GM19238 (cell line): ENCODE measurements around the gene HMCN2.

Experiments used
- DNase-seq: peaks from one replicate; pipeline ENCODE4 v3.0.0; 2011; ENCODE audit warnings: low spot score; ENCODE audit not compliant: insufficient read length

Gene HMCN2

DNA sequence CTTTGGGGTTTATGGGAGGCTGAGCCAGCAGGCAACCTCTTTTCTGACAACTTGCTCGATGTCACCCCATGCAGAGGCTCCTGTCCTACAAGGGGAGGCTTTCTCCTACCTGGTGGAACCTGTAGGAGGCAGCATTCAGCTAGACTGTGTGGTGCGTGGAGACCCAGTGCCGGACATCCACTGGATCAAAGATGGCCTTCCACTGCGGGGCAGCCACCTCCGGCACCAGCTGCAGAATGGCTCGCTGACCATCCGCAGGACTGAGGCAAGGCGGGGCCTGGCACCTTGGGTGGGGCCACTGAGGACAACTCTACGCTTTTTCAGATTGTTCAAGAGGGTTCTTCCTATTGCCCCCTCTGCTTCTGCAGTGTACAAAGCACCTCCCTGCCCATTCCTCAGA, 143.1 kb downstream of the HMCN2 start:
- DNase-seq: no peak

DNA sequence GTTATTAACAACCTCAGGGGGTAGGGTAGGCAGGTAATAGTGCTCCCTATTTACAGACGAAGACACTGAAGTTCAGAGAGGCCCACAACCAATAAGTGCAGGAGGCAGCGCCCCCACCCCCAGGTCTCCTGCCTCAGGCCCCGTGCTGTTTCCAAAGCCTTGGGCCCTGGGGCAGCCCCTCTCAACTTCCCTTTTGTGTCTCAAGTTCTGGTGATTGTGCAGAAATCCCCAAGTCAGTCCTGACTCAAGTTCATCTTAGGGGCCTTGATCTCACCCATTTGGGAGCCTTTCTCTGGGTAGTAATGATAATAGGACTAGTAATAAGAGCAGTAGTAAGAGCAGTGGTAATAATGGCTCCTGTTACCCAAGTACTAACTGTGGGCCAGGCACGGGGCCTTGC, 143.7 kb downstream of the HMCN2 start:
- DNase-seq: no peak

DNA sequence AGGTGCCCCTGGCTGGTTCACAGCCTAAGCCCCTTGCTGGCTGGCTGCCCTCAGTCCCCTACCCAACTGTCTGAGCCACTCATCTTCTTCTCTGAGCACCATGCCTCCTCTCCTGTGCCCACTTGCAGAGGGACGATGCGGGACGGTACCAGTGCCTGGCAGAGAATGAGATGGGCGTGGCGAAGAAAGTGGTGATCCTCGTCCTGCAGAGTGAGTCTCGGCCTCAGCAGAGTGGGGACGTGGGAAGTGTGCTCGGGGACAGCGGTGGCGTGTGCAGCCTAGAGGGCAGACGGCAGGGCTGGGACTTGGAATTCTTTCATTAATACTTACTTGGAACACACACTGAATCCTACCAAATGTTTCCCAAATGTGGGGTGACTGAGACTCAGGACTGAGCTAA, 144.9 kb downstream of the HMCN2 start:
- no peak for DNase-seq

DNA sequence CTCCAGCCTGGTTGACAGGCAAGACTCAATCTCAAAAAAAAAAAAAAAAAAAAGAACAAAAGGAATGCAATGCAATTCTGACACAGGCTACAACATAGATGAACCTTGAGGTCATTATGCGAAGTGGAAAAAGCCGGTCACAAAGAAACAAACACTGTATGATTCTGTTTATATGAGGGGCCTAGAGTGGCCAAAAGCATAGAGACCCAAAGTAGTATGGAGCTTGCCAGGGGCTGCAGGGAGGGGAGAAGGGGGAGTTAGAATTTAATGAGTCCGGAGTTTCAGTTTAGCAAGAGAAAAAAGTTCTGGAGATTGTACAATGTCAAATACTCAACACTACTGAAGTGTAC, 146.0 kb downstream of the HMCN2 start:
- DNase-seq: no peak

DNA sequence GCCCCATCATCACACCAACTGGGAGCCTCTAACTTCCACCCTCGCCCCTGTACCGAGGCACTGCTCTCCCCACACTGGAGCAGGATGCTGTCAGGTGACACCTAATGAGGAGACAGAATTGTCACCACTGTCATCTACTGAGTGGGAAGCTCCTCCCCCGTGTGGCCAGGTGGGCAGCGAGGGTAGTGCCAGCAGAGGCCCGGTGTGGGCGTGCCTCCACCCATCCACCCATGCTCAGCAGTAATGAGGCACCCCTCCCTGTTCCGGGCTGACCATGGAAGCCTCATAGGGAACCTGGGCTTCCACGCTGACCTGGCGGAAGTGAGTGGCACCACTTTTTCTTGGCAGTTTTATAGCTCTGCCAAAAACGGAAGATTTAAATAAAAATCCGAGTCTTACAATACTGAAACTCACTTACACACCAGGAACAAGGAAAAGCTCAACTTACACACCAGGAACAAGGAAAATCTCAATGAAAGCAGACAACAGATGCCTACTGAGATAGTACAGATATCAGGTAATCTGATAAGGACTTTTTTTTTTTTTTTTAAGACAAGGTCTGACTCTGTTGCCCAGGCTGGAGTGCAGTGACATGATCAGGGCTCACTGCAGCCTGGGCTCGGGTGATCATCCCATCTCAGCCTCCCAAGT, 148.6 kb downstream of the HMCN2 start:
- DNase-seq: no peak

GRCh38 chr9:130414910-130415746, 149.6 kb downstream of the HMCN2 start:
- DNase-seq: no peak

DNA sequence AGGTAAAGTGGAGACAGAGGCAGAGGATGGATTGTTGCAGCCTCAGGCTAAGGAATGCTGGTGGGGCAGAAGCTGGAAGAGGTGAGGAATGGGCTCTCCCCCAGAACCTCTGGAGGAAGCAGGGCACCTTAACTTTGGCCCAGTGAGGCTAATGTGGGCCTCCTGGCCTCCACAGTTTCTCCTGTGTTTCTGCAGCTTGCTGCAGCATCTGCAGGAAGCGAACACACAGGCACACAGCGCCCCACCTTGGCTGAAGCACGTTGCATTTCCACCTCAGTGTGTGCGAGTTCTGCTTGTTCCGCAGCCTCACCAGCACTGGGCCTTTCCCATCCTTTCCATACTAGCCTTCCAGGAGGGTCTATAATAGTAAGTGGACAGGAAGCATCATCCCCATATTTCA, 152.0 kb downstream of the HMCN2 start:
- no peak for DNase-seq

DNA sequence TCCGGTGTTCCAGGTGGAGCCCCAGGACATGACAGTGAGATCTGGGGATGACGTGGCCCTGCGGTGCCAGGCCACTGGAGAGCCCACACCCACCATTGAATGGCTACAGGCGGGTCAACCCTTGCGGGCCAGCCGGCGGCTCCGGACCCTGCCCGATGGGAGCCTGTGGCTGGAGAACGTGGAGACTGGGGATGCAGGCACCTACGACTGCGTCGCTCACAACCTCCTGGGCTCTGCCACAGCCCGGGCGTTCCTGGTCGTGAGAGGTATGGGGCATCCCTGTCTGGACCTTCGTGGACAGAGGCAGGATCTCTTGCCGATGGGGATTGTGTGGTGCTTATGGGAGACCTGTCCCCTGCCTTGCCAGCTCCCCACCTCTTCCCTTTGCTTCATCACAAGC, 153.2 kb downstream of the HMCN2 start:
- DNase-seq: no peak

DNA sequence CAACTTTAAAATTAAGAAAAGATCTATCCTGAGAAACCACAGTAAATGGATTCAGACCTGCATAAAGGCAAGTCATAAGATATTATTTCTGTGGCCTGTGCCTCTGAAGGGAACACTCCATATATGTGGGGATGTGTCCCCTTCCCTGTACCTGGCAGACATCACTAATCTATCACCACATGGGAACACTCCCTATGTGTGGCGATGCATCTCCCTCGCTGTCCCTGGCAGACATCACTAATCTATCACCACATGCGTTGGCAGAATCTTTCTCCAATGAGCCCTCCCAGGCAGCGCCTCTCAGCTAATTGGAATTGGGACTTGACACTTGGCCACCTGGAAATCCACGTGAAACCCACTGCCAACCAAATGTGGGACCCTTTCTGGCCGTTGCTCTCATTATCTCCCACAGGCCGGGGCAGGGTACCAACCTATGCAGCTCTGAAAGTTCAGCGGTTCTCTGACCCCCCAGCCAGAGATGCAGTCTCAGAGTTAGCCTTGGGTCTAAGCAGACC, 154.0 kb downstream of the HMCN2 start:
- no peak for DNase-seq

DNA sequence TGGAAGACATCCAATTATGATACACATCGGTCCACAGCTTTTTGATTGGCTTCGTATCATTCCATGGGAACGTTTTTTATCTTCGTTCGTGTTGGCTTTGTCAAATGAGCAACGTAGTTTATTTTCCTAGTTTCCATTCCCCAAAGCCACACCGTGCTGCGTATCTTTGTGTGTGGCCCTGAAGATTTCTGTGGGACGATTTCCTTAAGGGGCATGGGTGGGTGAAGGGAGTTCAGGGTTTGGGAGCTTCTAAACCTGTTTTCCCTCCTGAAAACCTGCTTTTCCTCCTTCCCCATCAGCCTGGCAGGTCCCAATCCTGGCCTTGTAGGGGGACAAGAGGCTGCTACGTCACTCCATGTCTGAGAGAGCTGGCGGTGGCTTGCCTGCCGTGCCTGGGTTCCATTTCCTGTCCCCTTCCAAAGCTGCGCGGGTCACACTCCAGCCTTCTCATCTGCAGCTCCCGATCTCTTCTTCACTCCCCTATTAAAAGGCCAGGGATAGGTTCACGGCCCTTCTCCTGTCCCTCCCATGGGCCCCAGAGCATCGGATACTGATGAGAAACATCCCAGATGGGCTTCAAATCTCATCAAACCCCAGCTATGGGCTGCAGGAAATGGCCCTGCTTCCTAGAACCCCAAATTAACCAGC, 155.7 kb downstream of the HMCN2 start:
- DNase-seq: no peak

GRCh38 chr9:130421802-130422276, 156.3 kb downstream of the HMCN2 start:
- DNase-seq: no peak

GRCh38 chr9:130422546-130422945, 157.0 kb downstream of the HMCN2 start:
- no peak for DNase-seq

DNA sequence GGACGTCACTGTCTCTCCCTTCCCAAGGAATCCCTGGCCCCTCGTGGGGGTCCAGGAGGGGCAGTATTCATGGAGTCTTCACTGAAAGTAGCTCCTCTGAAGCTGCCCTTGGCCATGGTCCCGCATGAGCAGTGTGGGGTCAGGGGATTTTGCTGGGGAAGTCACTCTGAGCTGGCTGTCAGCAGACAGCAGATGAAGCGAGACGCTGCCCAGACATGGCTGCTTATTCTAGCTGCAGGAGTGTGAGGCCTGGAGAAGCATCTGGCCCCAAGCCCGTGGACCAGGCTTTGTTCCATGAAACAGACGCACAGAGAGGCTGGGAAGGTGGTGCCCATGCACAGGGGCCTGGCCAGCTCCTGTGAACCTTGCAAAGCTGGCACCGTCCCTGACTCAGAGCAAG, 157.7 kb downstream of the HMCN2 start:
- no peak for DNase-seq

DNA sequence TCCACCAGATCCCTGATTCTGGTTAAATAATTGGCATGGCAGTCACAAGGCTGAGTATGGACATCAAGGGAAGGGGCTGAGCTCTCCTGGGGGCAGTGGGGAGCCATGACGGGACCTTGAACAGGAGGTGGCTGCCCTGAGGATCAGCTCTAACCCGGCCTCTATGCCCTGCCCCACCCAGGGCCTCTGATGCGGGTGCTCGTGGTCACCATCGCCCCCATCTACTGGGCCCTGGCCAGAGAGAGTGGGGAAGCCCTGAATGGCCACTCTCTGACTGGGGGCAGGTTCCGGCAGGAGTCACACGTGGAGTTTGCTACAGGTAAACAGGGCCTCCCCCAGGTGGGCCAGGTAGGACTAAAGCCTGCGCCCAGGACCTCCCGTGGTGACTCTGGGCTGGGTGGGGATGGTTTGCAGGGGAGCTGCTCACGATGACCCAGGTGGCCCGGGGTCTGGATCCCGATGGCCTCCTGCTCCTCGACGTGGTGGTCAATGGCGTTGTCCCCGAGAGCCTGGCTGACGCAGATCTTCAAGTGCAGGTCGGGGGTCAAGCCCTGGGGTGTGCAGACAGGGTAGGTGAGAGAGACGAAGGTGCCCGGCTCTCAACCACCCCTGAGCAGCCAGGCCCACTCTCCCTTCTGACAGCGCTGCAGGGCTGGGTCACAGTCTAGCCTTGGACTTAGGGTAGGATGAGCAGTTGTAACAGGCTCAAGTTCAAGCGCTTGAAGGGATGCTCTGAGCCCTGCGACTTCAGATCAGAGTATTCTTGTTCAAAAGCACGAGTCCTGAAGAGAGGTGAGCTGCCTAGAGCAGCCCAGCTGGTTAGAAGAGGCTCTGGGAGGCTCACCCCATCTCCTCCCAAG, 159.3 kb downstream of the HMCN2 start:
- no peak for DNase-seq

- DNase-seq: no peak
Measured at GRCh38 chr9:130425741-130426466, 160.3 kb downstream of the HMCN2 start.

DNA sequence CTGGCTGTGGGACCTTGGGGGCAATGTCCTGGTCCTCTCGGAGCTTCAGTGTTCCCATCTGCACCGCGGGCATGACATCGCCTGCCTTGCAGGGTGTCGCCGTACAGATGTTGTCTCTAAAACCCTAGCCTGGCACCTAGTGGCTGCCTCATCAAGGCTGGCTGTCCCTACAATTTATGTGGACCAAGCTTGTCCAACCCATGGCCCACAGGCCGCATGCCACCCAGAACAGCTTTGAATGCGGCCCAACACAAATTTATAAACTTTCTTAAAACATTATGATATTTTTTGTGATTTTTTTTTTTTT, 160.9 kb downstream of the HMCN2 start:
- no peak for DNase-seq

DNA sequence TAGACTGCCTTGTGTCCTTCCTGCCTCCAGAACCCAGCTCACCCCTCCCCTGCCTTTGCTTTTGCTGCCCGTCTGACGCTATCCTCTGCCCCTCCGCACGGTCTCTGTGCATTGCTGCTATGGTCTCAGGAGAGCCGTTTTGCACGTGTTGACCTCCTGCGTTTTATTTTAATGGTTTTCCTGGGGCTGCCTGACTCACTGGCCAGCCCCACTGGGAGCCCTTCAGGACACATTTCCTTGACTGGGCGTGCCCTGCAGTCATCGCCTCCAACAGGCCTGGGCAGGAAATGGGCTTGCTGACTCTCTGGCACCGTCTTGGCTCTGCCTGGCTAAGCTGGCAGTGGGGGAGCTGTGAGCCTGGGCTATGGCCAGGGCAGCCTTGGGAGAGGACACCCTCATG, 161.3 kb downstream of the HMCN2 start:
- DNase-seq: no peak

DNA sequence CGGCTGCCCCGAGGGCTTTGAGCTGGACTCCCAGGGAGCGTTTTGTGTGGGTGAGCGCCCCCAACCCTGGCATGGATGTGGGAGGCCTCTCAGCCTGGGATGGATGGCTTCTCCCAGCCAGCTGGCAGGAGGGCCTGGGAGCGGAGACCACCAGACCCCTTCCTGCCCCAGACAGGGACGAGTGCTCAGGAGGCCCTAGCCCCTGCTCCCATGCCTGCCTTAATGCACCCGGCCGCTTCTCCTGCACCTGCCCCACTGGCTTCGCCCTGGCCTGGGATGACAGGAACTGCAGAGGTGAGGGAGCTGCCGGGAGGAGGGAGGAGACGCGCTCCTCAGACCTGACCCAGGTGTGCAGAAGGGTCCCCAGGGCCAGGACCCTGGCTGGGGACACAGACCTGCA, 161.8 kb downstream of the HMCN2 start:
- no peak for DNase-seq

- DNase-seq: no peak
Measured at GRCh38 chr9:130428086-130428665, 162.6 kb downstream of the HMCN2 start.

GRCh38 chr9:130429381-130429780, 163.8 kb downstream of the HMCN2 start:
- no peak for DNase-seq

DNA sequence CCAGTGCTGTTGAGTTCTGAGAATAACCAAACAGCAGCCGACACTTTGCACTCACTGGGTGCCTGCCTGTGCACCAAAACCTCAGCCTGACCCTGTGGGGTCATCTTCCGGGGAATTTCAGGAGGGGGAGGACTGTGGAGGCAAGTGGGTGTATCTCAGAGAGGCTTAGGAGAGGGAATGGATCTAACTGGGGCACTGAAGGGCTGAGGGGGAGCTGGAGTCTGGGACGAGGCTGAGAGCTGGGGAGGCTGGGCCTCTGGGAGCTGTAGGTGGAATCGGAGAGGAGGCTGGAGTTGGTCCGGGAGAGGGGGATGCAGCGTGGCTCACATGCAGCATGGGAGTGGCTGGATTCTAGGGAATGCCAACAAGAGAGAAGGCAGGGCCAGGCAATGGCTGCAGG, 164.3 kb downstream of the HMCN2 start:
- DNase-seq: no peak
